Skin of body (tissue), 2 donors: Measurements from ENCODE around the gene GLRX. TPM values are rescaled to one million over a fixed set of nuclear protein-coding genes. Genes with fewer than 3 reads are reported as not detected.
"Not testable (repeated sequence)": the region's sequence is repeated elsewhere in the genome, so short reads cannot be mapped to it uniquely, and the experiment has no call there.

Experiments used
- DNase-seq: peaks from one replicate; lab custom pipeline; 2025; lab: John Stamatoyannopoulos, UW
- total RNA-seq: library from RNA; depleted of rRNA; stranded (reverse); fragments of >200 nt; gene quantifications from one replicate; pipeline ENCODE4 v1.2.3, GENCODE V29; 2014

Gene GLRX
- total RNA-seq: 15.5 TPM

- peak; percentile 61 for DNase-seq
Measured at GRCh38 chr5:95822542-95823181, at the start of gene GLRX. TSS of gene GLRX (minus strand) at chr5:95822726. CDS start at chr5:95822662, 64 bp downstream.

GRCh38 chr5:95871146-95871806, 48.8 kb upstream of the GLRX start:
- DNase-seq: no peak

- no peak for DNase-seq
Measured at GRCh38 chr5:95870105-95870672, 47.7 kb upstream of the GLRX start.

DNA sequence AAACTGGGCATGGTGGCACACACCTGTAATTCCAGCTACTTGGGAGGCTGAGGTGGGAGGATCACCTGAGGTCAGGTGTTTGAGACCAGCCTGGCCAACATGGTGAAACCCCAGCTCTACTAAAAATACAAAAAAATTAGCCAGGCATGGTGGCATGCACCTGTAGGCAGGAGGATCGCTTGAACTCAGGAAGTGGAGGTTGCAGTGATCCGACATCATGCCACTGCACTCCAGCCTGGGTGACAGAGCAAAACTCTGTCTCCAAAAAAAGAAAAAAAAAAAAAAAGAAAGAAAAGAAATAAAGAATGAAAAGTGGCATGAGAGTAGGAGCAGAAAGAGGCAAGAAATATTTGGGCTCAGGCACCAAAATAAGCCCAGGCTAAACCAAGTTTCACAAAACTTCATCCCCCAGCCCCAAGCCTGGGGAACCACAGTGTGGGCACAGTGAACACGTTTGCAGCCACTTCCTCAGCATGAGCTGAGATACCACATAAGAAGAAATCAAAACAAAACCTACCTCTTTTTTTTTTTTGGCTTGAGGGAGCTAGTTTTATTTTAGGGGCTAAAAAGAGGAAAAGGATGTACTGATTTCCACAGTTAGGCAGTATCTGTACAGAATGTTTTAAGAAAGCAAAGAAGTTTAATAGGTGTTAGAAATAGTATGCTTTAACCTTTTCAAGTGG, 46.8 kb upstream of the GLRX start:
- not testable (repeated sequence) for DNase-seq

GRCh38 chr5:95868136-95868535, 45.6 kb upstream of the GLRX start:
- DNase-seq: no peak

- no peak for DNase-seq
Measured at GRCh38 chr5:95866435-95867040, 44.0 kb upstream of the GLRX start.

DNA sequence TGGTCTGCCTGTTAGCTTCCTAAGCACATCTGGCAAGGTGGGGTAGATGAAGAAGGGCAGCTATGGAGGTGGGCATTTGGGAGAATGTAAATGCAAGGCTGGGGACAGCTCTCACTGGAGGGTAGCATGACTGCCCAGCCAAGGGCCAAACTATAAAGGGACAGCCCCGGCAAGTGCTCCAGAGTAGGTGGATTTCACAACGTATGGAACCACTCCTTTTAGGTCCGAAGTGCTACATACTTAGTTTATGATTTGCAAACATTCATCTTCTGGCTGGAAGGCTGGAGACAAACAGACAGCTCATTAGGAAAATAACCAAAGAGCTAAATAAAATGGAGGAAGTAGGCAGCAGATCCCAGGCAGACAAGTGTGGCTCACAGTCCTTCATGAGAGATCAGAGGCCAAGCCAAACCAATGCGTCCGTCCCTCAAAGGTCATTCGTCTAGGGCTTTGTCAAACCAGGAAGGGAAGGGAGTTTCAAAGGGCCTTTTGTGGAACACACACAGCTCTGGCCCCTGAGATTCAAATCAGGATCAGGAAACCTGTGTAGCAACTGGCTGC, 42.5 kb upstream of the GLRX start:
- no peak for DNase-seq

- no peak for DNase-seq
Measured at GRCh38 chr5:95864456-95864855, 41.9 kb upstream of the GLRX start.

GRCh38 chr5:95863383-95863757, 40.8 kb upstream of the GLRX start:
- DNase-seq: no peak

DNA sequence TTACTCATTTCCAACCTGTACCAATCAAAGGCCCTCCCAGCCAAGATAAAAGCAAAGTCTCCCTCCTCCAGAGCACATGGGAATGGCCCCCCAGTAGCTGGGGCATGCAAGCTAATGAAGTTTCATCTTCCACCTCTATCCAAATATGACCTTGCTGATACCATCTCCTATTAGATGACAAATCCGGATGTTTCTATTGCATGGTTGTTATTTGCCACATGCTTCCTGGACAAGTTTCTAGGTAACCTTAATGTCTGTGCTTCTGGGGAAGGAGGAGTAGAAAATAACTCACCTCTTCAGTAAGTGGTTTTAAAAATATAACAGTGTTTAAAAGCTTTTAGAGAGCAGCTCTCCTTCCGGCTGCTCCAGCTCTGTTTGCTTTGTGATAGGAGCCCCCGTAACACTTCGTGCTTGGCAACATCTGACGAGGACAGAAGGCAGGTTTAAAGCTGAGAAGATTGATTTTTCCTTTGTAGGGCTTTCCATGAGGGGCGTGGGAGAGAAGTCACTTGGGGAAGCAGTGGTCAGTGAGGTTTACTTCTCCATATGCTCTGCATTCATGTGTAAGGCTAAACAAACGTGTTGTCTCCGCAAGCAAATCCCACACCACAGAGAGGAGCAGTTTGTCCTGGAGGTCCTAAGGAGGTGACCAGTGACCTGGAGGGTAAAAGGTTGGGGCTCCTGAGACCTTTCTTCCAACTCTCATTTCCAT, 40.3 kb upstream of the GLRX start:
- DNase-seq: no peak

GRCh38 chr5:95861864-95862561, 39.5 kb upstream of the GLRX start:
- no peak for DNase-seq

DNA sequence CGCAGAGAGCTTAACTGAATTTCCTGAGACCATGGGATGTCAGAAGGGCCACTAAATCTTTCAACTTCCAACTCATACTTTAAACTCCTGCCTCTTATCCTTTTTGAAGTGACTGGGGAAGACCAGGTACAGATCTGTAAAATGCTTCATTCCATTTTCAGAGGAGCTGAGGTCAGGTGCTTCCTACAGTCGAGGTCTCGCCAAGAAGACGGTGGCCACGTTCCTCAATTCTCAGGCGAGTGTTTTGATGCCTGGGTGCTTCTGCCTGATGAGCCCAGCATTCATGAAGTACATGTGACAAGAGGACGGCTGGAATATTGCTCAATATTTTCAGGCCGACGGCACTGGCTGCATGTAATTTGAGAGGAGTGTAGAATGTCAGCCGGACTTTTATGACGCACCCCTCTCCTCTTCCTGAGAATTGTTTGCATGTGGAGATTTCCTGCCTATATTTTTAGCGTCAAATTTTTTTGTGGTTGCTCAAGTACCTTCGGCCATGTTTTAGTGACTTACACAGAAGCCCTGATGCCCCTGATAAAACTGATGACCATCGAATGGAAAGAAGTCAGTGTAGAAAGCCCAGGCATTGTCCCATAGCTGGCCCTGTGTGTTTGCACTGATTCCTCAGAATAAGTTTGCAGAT, 38.8 kb upstream of the GLRX start:
- DNase-seq: peak; percentile 64

- DNase-seq: no peak
Measured at GRCh38 chr5:95859661-95860060, 37.1 kb upstream of the GLRX start.

GRCh38 chr5:95858661-95859595, 36.4 kb upstream of the GLRX start:
- peak; percentile 76 for DNase-seq

DNA sequence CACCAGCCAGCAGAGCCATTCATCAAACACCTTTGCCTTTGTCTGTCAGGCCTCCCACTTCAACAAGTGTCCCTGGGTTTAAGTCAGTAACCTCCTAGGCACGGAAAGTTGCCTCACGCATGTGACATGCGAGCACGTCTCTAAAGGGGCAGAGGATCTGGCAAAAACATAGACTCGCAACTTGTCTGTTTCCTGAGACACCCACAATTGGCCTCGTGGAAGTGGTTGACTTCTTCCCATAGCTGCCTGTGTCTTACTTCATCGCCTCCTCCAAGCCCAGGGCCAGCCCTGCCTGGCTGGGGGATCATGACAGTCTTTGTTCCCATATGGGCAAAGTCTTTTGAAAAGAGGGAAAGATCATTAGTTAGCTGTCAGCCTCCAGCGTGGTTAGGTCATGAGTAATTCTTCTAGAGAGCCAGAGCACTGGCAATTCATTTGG, 35.5 kb upstream of the GLRX start:
- DNase-seq: no peak

GRCh38 chr5:95857185-95857945, 34.8 kb upstream of the GLRX start:
- no peak for DNase-seq

DNA sequence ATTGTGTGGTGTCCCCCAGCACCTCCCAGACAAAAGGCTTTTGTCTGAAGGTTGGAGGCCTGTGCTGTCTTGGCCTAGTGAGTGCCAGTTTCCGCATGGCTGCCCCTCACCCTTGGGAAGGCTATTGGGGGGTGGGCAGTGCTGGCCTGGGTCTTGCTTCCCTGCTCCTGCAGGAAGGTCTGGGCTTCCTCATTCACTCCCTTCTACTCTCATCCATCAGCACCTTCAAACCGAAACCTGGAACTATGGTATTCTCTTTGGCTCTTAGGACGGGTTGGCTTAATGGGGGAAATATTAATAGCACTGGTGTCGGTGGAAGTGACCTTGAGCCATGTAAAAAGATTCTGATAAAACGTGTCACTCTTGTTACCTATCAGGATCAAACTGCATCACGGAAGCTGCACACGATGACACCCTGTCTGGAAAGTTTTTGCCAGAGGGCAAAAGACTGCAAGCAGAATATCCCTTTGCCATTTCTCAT, 34.0 kb upstream of the GLRX start:
- no peak for DNase-seq

- DNase-seq: no peak
Measured at GRCh38 chr5:95853490-95853889, 31.0 kb upstream of the GLRX start.
